Measurements from ENCODE around the gene HOXB5. TPM values are rescaled to one million over a fixed set of nuclear protein-coding genes. Genes with fewer than 3 reads are reported as not detected.
A peak's percentile ranks its signal among the peaks of the same experiment; 100 is the strongest.

The HOXB5 gene
- total RNA-seq, 2 experiments from 2014 or later = not detected

GRCh38 chr17:48604770-48605329, 11.3 kb upstream of the HOXB5 start, which contains the start of gene HOXB6:
Gene HOXB6, minus strand, starts transcription at chr17:48604986. Its CDS starts 6,836 bp downstream, at chr17:48598150.
- no peak within 1 kb of the TSS for H3K27ac Mint-ChIP-seq
- peak within 1 kb of the TSS; percentile 30 for H3K4me3 Mint-ChIP-seq
- CTCF ChIA-PET = interaction anchor here (0.9 kb wide), 1 partner anchor 36 kb away, joined by 3 read pairs; no protein-coding TSS in a partner anchor

GRCh38 chr17:48603959-48604769, 10.6 kb upstream of the HOXB5 start:
- Mint-ChIP-seq H3K27me3 (peaks cover 77% of the 10 kb centered on the region), H3K36me3 (no peaks in the 10 kb centered on the region), H3K27ac (no peak overlapping the region), H3K4me1 (ENCODE audit: low read depth) (peaks cover 6% of the 10 kb centered on the region), H3K9me3 (no peaks in the 10 kb centered on the region), H3K4me3 (no peak overlapping the region)
- CTCF ChIA-PET = interaction anchor here (0.9 kb wide), 1 partner anchor 36 kb away, joined by 3 read pairs; no protein-coding TSS in a partner anchor
- intact Hi-C loops (cut with micrococcal nuclease) = no loop called here
- no peak for DNase-seq
- POLR2A ChIA-PET = no interaction called here

More at GRCh38 chr17:48604770-48605329, 11.3 kb upstream of the HOXB5 start, which contains the start of gene HOXB6:
- no peaks in the 10 kb centered on the region for H3K36me3 Mint-ChIP-seq
- POLR2A ChIA-PET = no interaction called here
- peaks cover 75% of the 10 kb centered on the region for H3K27me3 Mint-ChIP-seq
- intact Hi-C loops (cut with micrococcal nuclease) = no loop called here
- DNase-seq = no peak
- H3K9me3 Mint-ChIP-seq = no peaks in the 10 kb centered on the region
- peaks cover 6% of the 10 kb centered on the region for H3K4me1 Mint-ChIP-seq (ENCODE audit: low read depth)

GRCh38 chr17:48601539-48602425, 8.2 kb upstream of the HOXB5 start:
- H3K4me3 Mint-ChIP-seq = peak overlapping the region; percentile 3
- peaks cover 24% of the 10 kb centered on the region for H3K4me1 Mint-ChIP-seq (ENCODE audit: low read depth)
- ChIA-PET POLR2A (no interaction called here), CTCF (interaction anchor here (0.6 to 2.3 kb wide), 8 partner anchors 14 to 396 kb away, joined by 3 to 11 read pairs (median 4); no protein-coding TSS in a partner anchor)
- H3K27me3 Mint-ChIP-seq = peaks cover 85% of the 10 kb centered on the region
- no peaks in the 10 kb centered on the region for H3K36me3 Mint-ChIP-seq
- no peak overlapping the region for H3K27ac Mint-ChIP-seq
- H3K9me3 Mint-ChIP-seq = no peaks in the 10 kb centered on the region
- no peak for DNase-seq
- intact Hi-C loops (cut with micrococcal nuclease) = no loop called here

GRCh38 chr17:48601207-48601538, 7.6 kb upstream of the HOXB5 start:
- H3K4me3 Mint-ChIP-seq = no peak overlapping the region
- CTCF ChIA-PET = interaction anchor here (0.6 to 2.3 kb wide), 8 partner anchors 13 to 395 kb away, joined by 3 to 11 read pairs (median 4); no protein-coding TSS in a partner anchor
- H3K4me1 Mint-ChIP-seq (ENCODE audit: low read depth) = peaks cover 30% of the 10 kb centered on the region
- peaks cover 86% of the 10 kb centered on the region for H3K27me3 Mint-ChIP-seq
- intact Hi-C loops (cut with micrococcal nuclease) = no loop called here
- no peaks in the 10 kb centered on the region for H3K36me3 Mint-ChIP-seq
- POLR2A ChIA-PET = no interaction called here
- no peaks in the 10 kb centered on the region for H3K9me3 Mint-ChIP-seq
- H3K27ac Mint-ChIP-seq = no peak overlapping the region
- DNase-seq = no peak

GRCh38 chr17:48600244-48601098, 6.9 kb upstream of the HOXB5 start:
- no peak overlapping the region for H3K4me3 Mint-ChIP-seq
- no peak for DNase-seq
- CTCF ChIA-PET = interaction anchor here (0.6 to 2.3 kb wide), 8 partner anchors 12 to 340 kb away, joined by 3 to 11 read pairs (median 4); no protein-coding TSS in a partner anchor
- no peaks in the 10 kb centered on the region for H3K36me3 Mint-ChIP-seq
- H3K27me3 Mint-ChIP-seq = peaks cover 85% of the 10 kb centered on the region
- peaks cover 30% of the 10 kb centered on the region for H3K4me1 Mint-ChIP-seq (ENCODE audit: low read depth)
- no peaks in the 10 kb centered on the region for H3K9me3 Mint-ChIP-seq
- intact Hi-C loops (cut with micrococcal nuclease) = no loop called here
- H3K27ac Mint-ChIP-seq = no peak overlapping the region
- POLR2A ChIA-PET = no interaction called here

- CTCF ChIA-PET = interaction anchor here (1.1 to 1.5 kb wide), 2 partner anchors 11 to 13 kb away, joined by 3 to 4 read pairs; no protein-coding TSS in a partner anchor
- Mint-ChIP-seq H3K36me3 (no peaks in the 10 kb centered on the region), H3K9me3 (no peaks in the 10 kb centered on the region), H3K27me3 (peaks cover 82% of the 10 kb centered on the region), H3K27ac (no peak overlapping the region), H3K4me1 (ENCODE audit: low read depth) (peaks cover 27% of the 10 kb centered on the region), H3K4me3 (no peak overlapping the region)
- intact Hi-C loops (cut with micrococcal nuclease) = no loop called here
- no peak for DNase-seq
- POLR2A ChIA-PET = no interaction called here
These were observed 5.8 kb upstream of the HOXB5 start for GRCh38 chr17:48599354-48599753.

- Mint-ChIP-seq H3K4me3 (no peak overlapping the region), H3K36me3 (no peaks in the 10 kb centered on the region), H3K9me3 (no peaks in the 10 kb centered on the region), H3K4me1 (ENCODE audit: low read depth) (peaks cover 26% of the 10 kb centered on the region), H3K27ac (no peak overlapping the region), H3K27me3 (peaks cover 80% of the 10 kb centered on the region)
- intact Hi-C loops (cut with micrococcal nuclease) = no loop called here
- CTCF ChIA-PET = interaction anchor here (1.5 kb wide), 1 partner anchor 14 kb away, joined by 4 read pairs; no protein-coding TSS in a partner anchor
- POLR2A ChIA-PET = no interaction called here
- no peak for DNase-seq
These were observed 5.2 kb upstream of the HOXB5 start for GRCh38 chr17:48598736-48599135.

GRCh38 chr17:48597778-48598631, 4.4 kb upstream of the HOXB5 start:
- CTCF ChIA-PET = interaction anchor here (1.5 kb wide), 1 partner anchor 15 kb away, joined by 4 read pairs; no protein-coding TSS in a partner anchor
- H3K27me3 Mint-ChIP-seq = peaks cover 79% of the 10 kb centered on the region
- H3K36me3 Mint-ChIP-seq = no peaks in the 10 kb centered on the region
- H3K27ac Mint-ChIP-seq = no peak overlapping the region
- H3K9me3 Mint-ChIP-seq = no peaks in the 10 kb centered on the region
- intact Hi-C loops (cut with micrococcal nuclease) = loop anchor here (2.0 kb wide), 1 partner anchor 15 kb away; no protein-coding TSS in a partner anchor
- peak; percentile 40 for DNase-seq
- peak overlapping the region; percentile 72 for H3K4me3 Mint-ChIP-seq
- peaks cover 27% of the 10 kb centered on the region for H3K4me1 Mint-ChIP-seq (ENCODE audit: low read depth)
- POLR2A ChIA-PET = no interaction called here

GRCh38 chr17:48597528-48597777, 3.9 kb upstream of the HOXB5 start:
- Mint-ChIP-seq H3K4me1 (ENCODE audit: low read depth) (peaks cover 30% of the 10 kb centered on the region), H3K36me3 (no peaks in the 10 kb centered on the region), H3K27ac (no peak overlapping the region), H3K27me3 (peaks cover 78% of the 10 kb centered on the region), H3K4me3 (peak overlapping the region; percentile 72), H3K9me3 (no peaks in the 10 kb centered on the region)
- intact Hi-C loops (cut with micrococcal nuclease) = loop anchor here (2.0 kb wide), 1 partner anchor 15 kb away; no protein-coding TSS in a partner anchor
- POLR2A ChIA-PET = no interaction called here
- DNase-seq = no peak
- CTCF ChIA-PET = interaction anchor here (6.0 kb wide), 1 partner anchor 264 kb away, joined by 94 read pairs; no protein-coding TSS in a partner anchor

- no peaks in the 10 kb centered on the region for H3K36me3 Mint-ChIP-seq
- intact Hi-C loops (cut with micrococcal nuclease) = loop anchor here (2.0 kb wide), 1 partner anchor 16 kb away; no protein-coding TSS in a partner anchor
- peaks cover 78% of the 10 kb centered on the region for H3K27me3 Mint-ChIP-seq
- H3K27ac Mint-ChIP-seq = no peak overlapping the region
- peaks cover 29% of the 10 kb centered on the region for H3K4me1 Mint-ChIP-seq (ENCODE audit: low read depth)
- DNase-seq = no peak
- peak overlapping the region; percentile 72 for H3K4me3 Mint-ChIP-seq
- ChIA-PET POLR2A (no interaction called here), CTCF (interaction anchor here (1.0 to 6.0 kb wide), 9 partner anchors 14 to 373 kb away, joined by 3 to 94 read pairs (median 5); no protein-coding TSS in a partner anchor)
- no peaks in the 10 kb centered on the region for H3K9me3 Mint-ChIP-seq
These were observed 3.4 kb upstream of the HOXB5 start for GRCh38 chr17:48596735-48597527.

All from activated CD4-positive, alpha-beta memory T cell treated with anti-CD3 and anti-CD28 coated beads for 36 hours (primary cell).